Adipocyte (in vitro differentiated cells): ENCODE data around the gene GAGE12J.
"Not testable (repeated sequence)": the region's sequence is repeated elsewhere in the genome, so short reads cannot be mapped to it uniquely, and the experiment has no call there.

Experiments used
- DNase-seq: peaks from one replicate; pipeline ENCODE4 v3.0.0-alpha.2; 2015; ENCODE audit warnings: low read depth
- H3K27me3 ChIP-seq: replicated peaks from 2 replicates; pipeline ENCODE4 v1.7.0; 2013; ENCODE audit warnings: mild to moderate bottlenecking, low read length, moderate library complexity; ENCODE audit not compliant: control insufficient read depth, insufficient read depth
- H3K36me3 ChIP-seq: 2 replicates; pipeline ENCODE4 v1.7.0; 2013; ENCODE audit warnings: low read length, mild to moderate bottlenecking, moderate library complexity; ENCODE audit not compliant: control insufficient read depth, insufficient read depth, severe bottlenecking
- H3K4me1 ChIP-seq: 2 replicates; pipeline ENCODE4 v1.7.0; 2013; ENCODE audit warnings: mild to moderate bottlenecking, low read length, moderate library complexity; ENCODE audit not compliant: control insufficient read depth, insufficient read depth
- H3K4me3 ChIP-seq: 2 replicates; pipeline ENCODE4 v1.7.0; 2013; ENCODE audit warnings: mild to moderate bottlenecking, low read length, moderate library complexity
- H3K9ac ChIP-seq: 2 replicates; pipeline ENCODE4 v1.7.0; 2013; ENCODE audit warnings: mild to moderate bottlenecking, low read length, moderate library complexity
- H3K9me3 ChIP-seq: 2 replicates; pipeline ENCODE4 v1.7.0; 2013; ENCODE audit warnings: mild to moderate bottlenecking, low read length, moderate library complexity; ENCODE audit not compliant: control insufficient read depth

GAGE12J gene

DNA sequence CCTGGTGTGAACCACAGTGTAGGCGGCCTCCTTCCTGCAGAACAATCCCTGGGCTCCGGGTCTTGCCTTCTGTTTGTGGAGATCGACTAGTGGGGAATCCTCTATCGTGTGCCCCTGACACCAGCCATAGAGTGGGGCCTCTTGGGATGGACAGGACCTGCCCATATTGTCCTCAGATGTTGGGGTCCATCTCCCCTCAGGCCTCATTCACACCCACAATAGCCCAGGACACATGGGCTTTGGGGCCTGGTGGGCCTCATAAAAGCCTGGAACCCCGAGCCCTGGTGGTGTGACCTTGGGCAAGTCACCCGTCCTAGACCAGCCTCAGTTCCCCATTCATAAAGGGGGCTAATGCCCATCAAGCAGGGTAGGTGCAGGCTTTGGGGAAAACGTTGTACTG is 31.6 kb upstream of the GAGE12J start:
- Histone ChIP-seq H3K9ac (no peak overlapping the region), H3K36me3 (no peaks in the 10 kb centered on the region), H3K27me3 (peaks cover 13% of the 10 kb centered on the region), H3K4me1 (no peaks in the 10 kb centered on the region), H3K9me3 (no peaks in the 10 kb centered on the region), H3K4me3 (no peak overlapping the region)
- DNase-seq: no peak

DNA sequence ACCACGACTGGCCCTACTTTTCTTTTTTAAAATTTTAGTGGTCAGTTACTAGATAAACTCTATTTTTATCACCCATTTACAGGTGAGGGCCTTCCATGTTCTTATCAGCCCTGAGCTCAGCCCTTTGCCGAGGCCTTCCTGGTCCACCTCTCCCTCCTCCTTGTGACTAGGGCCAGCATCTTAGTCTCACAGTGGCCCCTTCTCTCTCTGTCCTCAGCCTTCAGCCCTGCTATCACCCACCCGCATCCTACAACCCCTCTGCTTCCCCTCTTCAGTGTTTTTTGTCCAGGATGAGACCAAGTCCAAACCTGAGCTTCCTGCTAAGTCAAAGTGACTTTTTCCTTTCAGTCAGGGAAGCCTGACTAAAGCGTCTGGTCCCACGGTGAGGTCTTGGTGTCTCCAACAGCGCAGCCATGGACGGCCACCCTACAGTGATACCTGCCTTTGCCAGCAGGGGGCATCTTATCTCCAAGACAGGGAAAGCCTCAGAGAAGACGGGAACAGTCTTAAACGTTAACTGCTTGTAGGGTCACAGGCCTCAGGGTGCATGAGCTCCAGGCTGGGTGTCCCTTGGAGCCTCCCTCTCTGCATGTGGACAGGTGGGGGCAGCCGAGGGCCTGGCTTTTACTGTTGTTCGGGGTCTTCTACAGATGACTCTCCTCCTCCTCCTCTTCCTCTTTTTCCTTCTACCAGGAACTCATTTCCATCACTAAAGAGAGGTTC is 30.1 kb upstream of the GAGE12J start:
- Histone ChIP-seq H3K27me3 (peaks cover 13% of the 10 kb centered on the region), H3K4me1 (no peaks in the 10 kb centered on the region), H3K9me3 (no peaks in the 10 kb centered on the region), H3K4me3 (no peak overlapping the region), H3K36me3 (no peaks in the 10 kb centered on the region), H3K9ac (no peak overlapping the region)
- DNase-seq: peak; percentile 58

GRCh38 chrX:49292400-49293362 is 29.2 kb upstream of the GAGE12J start:
- Histone ChIP-seq H3K36me3 (no peaks in the 10 kb centered on the region), H3K9ac (no peak overlapping the region), H3K9me3 (no peaks in the 10 kb centered on the region), H3K27me3 (peaks cover 10% of the 10 kb centered on the region), H3K4me3 (no peak overlapping the region), H3K4me1 (no peaks in the 10 kb centered on the region)
- DNase-seq: no peak

- H3K36me3 ChIP-seq, DNase-seq, H3K4me3 ChIP-seq, H3K9ac ChIP-seq, H3K4me1 ChIP-seq, H3K9me3 ChIP-seq: not testable (repeated sequence)
- H3K27me3 ChIP-seq: peaks cover 23% of the 10 kb centered on the region
Measured at GRCh38 chrX:49299293-49299692, 22.5 kb upstream of the GAGE12J start.

GRCh38 chrX:49300703-49301102 is 21.1 kb upstream of the GAGE12J start:
- DNase-seq: no peak
- Histone ChIP-seq H3K9me3 (no peaks in the 10 kb centered on the region), H3K36me3 (no peaks in the 10 kb centered on the region), H3K9ac (no peak overlapping the region), H3K4me3 (no peak overlapping the region), H3K4me1 (no peaks in the 10 kb centered on the region), H3K27me3 (peaks cover 26% of the 10 kb centered on the region)

GRCh38 chrX:49303346-49303745 is 18.5 kb upstream of the GAGE12J start, which contains the start of gene GAGE10:
GAGE10 (plus strand) TSS chrX:49303646; CDS start chrX:49304860, 1,214 bp downstream.
- H3K36me3 ChIP-seq: no peaks in the 10 kb centered on the region
- H3K27me3 ChIP-seq: peaks cover 37% of the 10 kb centered on the region
- no peak for DNase-seq
- no peaks in the 10 kb centered on the region for H3K4me1 ChIP-seq
- H3K9me3 ChIP-seq: no peaks in the 10 kb centered on the region
- no peak within 1 kb of the TSS for H3K4me3 ChIP-seq
- no peak within 1 kb of the TSS for H3K9ac ChIP-seq

- not testable (repeated sequence) for H3K4me3 ChIP-seq, H3K36me3 ChIP-seq, DNase-seq, H3K9me3 ChIP-seq, H3K9ac ChIP-seq
- H3K4me1 ChIP-seq: peaks cover 12% of the 10 kb centered on the region
- peaks cover 20% of the 10 kb centered on the region for H3K27me3 ChIP-seq
Measured at GRCh38 chrX:49307775-49308174, 14.1 kb upstream of the GAGE12J start.

- DNase-seq: peak; percentile 40
- H3K9me3 ChIP-seq: no peaks in the 10 kb centered on the region
Measured at GRCh38 chrX:49308604-49309269, 13.1 kb upstream of the GAGE12J start.

GRCh38 chrX:49309401-49309981 is 12.3 kb upstream of the GAGE12J start:
- H3K9me3 ChIP-seq: no peaks in the 10 kb centered on the region
- peak overlapping the region; percentile 75 for H3K4me3 ChIP-seq
- peaks cover 12% of the 10 kb centered on the region for H3K4me1 ChIP-seq
- peaks cover 22% of the 10 kb centered on the region for H3K27me3 ChIP-seq
- no peaks in the 10 kb centered on the region for H3K36me3 ChIP-seq
- DNase-seq: peak; percentile 48
- H3K9ac ChIP-seq: peak overlapping the region; percentile 77

More at GRCh38 chrX:49308604-49309269, 13.1 kb upstream of the GAGE12J start:
- H3K4me1 ChIP-seq: peaks cover 12% of the 10 kb centered on the region
- peak overlapping the region; percentile 77 for H3K9ac ChIP-seq
- H3K27me3 ChIP-seq: peaks cover 24% of the 10 kb centered on the region
- H3K4me3 ChIP-seq: peak overlapping the region; percentile 75
- H3K36me3 ChIP-seq: no peaks in the 10 kb centered on the region

GRCh38 chrX:49310371-49310770 is 11.5 kb upstream of the GAGE12J start:
- no peak for DNase-seq
- Histone ChIP-seq H3K9ac (no peak overlapping the region), H3K4me1 (peaks cover 12% of the 10 kb centered on the region), H3K4me3 (peak overlapping the region; percentile 75), H3K27me3 (peaks cover 22% of the 10 kb centered on the region), H3K36me3 (no peaks in the 10 kb centered on the region), H3K9me3 (no peaks in the 10 kb centered on the region)
